ENCODE results near the gene TMEM190. TPM values are rescaled to one million over a fixed set of nuclear protein-coding genes. Genes with fewer than 3 reads are reported as not detected.
A peak's percentile ranks its signal among the peaks of the same experiment; 100 is the strongest.

Gene TMEM190
- total RNA-seq, 1 donor from 2014 or later, result 2.5 TPM

- Histone ChIP-seq H3K79me2 (ENCODE audit: insufficient read depth, low read length) (peaks cover 52% of the 10 kb centered on the region), H4K20me1 (ENCODE audit: insufficient read depth, low read length) (peaks cover 57% of the 10 kb centered on the region), H3K9ac (ENCODE audit: low read length) (peak overlapping the region; percentile 95), H3K4me2 (ENCODE audit: low read length) (peak overlapping the region; percentile 94), H3K27ac (ENCODE audit: low read depth, low read length) (no peak overlapping the region), H3K36me3 (ENCODE audit: insufficient read depth, low read length) (peaks cover 31% of the 10 kb centered on the region), H3K4me3 (ENCODE audit: insufficient read depth, low read depth, low read length) (peak overlapping the region; percentile 81), H3K4me1 (ENCODE audit: insufficient read depth, low read length) (peaks cover 20% of the 10 kb centered on the region), H3K27me3 (ENCODE audit: insufficient read depth, low read length) (no peaks in the 10 kb centered on the region), H2AFZ (ENCODE audit: low read depth, low read length) (no peak overlapping the region), H3K9me3 (ENCODE audit: insufficient read depth, low read depth, low read length) (no peaks in the 10 kb centered on the region)
- FAIRE-seq, result no peak
- Mint-ChIP-seq H3K4me3 (ENCODE audit: unreplicated experiment) (peak overlapping the region; percentile 84), H3K4me1 (ENCODE audit: low read depth, unreplicated experiment) (peaks cover 15% of the 10 kb centered on the region), H3K36me3 (ENCODE audit: low read depth, unreplicated experiment) (peaks cover 28% of the 10 kb centered on the region), H3K27me3 (ENCODE audit: low read depth, unreplicated experiment) (no peaks in the 10 kb centered on the region), H3K27ac (ENCODE audit: unreplicated experiment) (no peak overlapping the region), H3K9me3 (ENCODE audit: unreplicated experiment) (peaks cover 10% of the 10 kb centered on the region)
- no peak for DNase-seq (ENCODE audit: low read depth)
- no peak for TF ChIP-seq CTCF (IDR thresholded peaks at IDR 0.05; ENCODE audit: insufficient read depth, low read depth, low read length)
- TF ChIP-seq EZH2 (IDR thresholded peaks at IDR 0.05; ENCODE audit: insufficient read depth, low read length), result no peak
These were observed 29.0 kb downstream of the TMEM190 start for GRCh38 chr19:55405638-55406037.

DNA sequence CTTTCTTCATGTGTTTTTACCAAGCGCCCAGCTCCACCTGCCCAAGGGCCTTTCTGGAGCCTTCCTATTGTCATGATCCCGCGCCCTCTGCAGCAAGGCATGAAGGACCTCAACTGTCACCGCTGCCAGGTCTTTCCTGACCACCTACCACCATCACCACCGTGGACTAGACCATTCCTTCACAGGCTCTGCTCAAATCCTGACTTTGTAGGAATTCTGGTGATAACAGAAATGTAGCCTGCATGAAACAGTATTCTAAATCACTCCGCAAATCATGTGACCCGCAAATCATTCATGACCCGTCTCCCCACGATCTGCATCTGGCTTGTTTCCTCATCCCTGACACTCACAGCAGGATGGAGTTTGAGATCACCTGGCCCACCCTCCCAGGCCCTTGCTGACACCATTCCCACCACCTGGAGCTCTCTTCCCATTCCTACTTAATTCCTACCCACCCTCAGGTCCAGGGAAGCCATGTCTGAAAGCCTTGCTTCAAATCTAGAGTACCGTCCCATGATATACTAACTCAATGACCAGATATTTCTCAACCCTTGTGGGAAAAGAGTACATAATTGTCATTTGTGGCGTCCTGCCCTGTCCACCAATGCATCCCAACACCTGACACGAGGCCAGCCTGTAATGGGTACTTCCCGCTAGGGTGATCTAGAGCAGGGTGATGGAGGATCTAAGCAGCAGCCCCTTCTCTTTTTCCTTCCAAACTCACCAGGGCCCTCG lies 29.6 kb downstream of the TMEM190 start:
- Histone ChIP-seq H3K4me3 (ENCODE audit: insufficient read depth, low read depth, low read length) (peak overlapping the region; percentile 81), H4K20me1 (ENCODE audit: insufficient read depth, low read length) (peaks cover 53% of the 10 kb centered on the region), H3K27me3 (ENCODE audit: insufficient read depth, low read length) (no peaks in the 10 kb centered on the region), H3K36me3 (ENCODE audit: insufficient read depth, low read length) (peaks cover 28% of the 10 kb centered on the region), H3K27ac (ENCODE audit: low read depth, low read length) (peak overlapping the region; percentile 99), H3K79me2 (ENCODE audit: insufficient read depth, low read length) (peaks cover 52% of the 10 kb centered on the region), H2AFZ (ENCODE audit: low read depth, low read length) (no peak overlapping the region), H3K9me3 (ENCODE audit: insufficient read depth, low read depth, low read length) (no peaks in the 10 kb centered on the region), H3K9ac (ENCODE audit: low read length) (peak overlapping the region; percentile 95), H3K4me1 (ENCODE audit: insufficient read depth, low read length) (peaks cover 20% of the 10 kb centered on the region), H3K4me2 (ENCODE audit: low read length) (peak overlapping the region; percentile 94)
- Mint-ChIP-seq H3K27me3 (ENCODE audit: low read depth, unreplicated experiment) (peaks cover 4% of the 10 kb centered on the region), H3K4me1 (ENCODE audit: low read depth, unreplicated experiment) (peaks cover 15% of the 10 kb centered on the region), H3K9me3 (ENCODE audit: unreplicated experiment) (peaks cover 12% of the 10 kb centered on the region), H3K36me3 (ENCODE audit: low read depth, unreplicated experiment) (peaks cover 28% of the 10 kb centered on the region), H3K27ac (ENCODE audit: unreplicated experiment) (peak overlapping the region; percentile 62), H3K4me3 (ENCODE audit: unreplicated experiment) (peak overlapping the region; percentile 84)
- TF ChIP-seq EZH2 (IDR thresholded peaks at IDR 0.05; ENCODE audit: insufficient read depth, low read length) (no peak), CTCF (IDR thresholded peaks at IDR 0.05; ENCODE audit: insufficient read depth, low read depth, low read length) (no peak)
- no peak for DNase-seq (ENCODE audit: low read depth)
- FAIRE-seq, result no peak

Measured in astrocyte (in vitro differentiated cells and primary cell).